ENCODE measurements around the gene MACROD1. TPM values are rescaled to one million over a fixed set of nuclear protein-coding genes. Genes with fewer than 3 reads are reported as not detected.

MACROD1 gene
- total RNA-seq, 4 donors from 2014 or later, result 17.1 to 30.0 (median 29.3) TPM

GRCh38 chr11:64070314-64070681 lies 95.6 kb downstream of the MACROD1 start:
- no peaks in the 10 kb centered on the region for H3K4me1 ChIP-seq
- H3K9me3 ChIP-seq, result no peaks in the 10 kb centered on the region
- H3K27me3 ChIP-seq, result no peaks in the 10 kb centered on the region
- H3K27ac ChIP-seq, result no peak overlapping the region
- H3K36me3 ChIP-seq, result no peaks in the 10 kb centered on the region
- DNase-seq, result no peak
- no peak overlapping the region for H3K4me3 ChIP-seq
- TF ChIP-seq POLR2A (IDR thresholded peaks at IDR 0.05) (no peak), CTCF (IDR thresholded peaks at IDR 0.05) (no peak)

- no peak for TF ChIP-seq CTCF (IDR thresholded peaks at IDR 0.05)
- TF ChIP-seq POLR2A (IDR thresholded peaks at IDR 0.05), result no peak
- Histone ChIP-seq H3K36me3 (no peaks in the 10 kb centered on the region), H3K27me3 (no peaks in the 10 kb centered on the region), H3K4me1 (no peaks in the 10 kb centered on the region), H3K27ac (no peak overlapping the region), H3K4me3 (no peak overlapping the region), H3K9me3 (no peaks in the 10 kb centered on the region)
- DNase-seq, result no peak
Observed at GRCh38 chr11:64069401-64070313, 96.3 kb downstream of the MACROD1 start.

GRCh38 chr11:64068705-64069400 lies 97.1 kb downstream of the MACROD1 start:
- no peak for DNase-seq
- no peaks in the 10 kb centered on the region for H3K4me1 ChIP-seq
- H3K27me3 ChIP-seq, result no peaks in the 10 kb centered on the region
- H3K36me3 ChIP-seq, result no peaks in the 10 kb centered on the region
- H3K9me3 ChIP-seq, result no peaks in the 10 kb centered on the region
- no peak overlapping the region for H3K4me3 ChIP-seq
- TF ChIP-seq POLR2A (IDR thresholded peaks at IDR 0.05) (no peak), CTCF (IDR thresholded peaks at IDR 0.05) (no peak)
- H3K27ac ChIP-seq, result no peak overlapping the region

- Histone ChIP-seq H3K4me3 (no peak overlapping the region), H3K36me3 (no peaks in the 10 kb centered on the region), H3K4me1 (no peaks in the 10 kb centered on the region), H3K27ac (no peak overlapping the region), H3K27me3 (no peaks in the 10 kb centered on the region), H3K9me3 (no peaks in the 10 kb centered on the region)
- no peak for DNase-seq
- TF ChIP-seq POLR2A (IDR thresholded peaks at IDR 0.05) (no peak), CTCF (IDR thresholded peaks at IDR 0.05) (no peak)
Observed at GRCh38 chr11:64067230-64067993, 98.5 kb downstream of the MACROD1 start.

GRCh38 chr11:64065712-64066111 lies 100.2 kb downstream of the MACROD1 start:
- Histone ChIP-seq H3K27me3 (no peaks in the 10 kb centered on the region), H3K9me3 (no peaks in the 10 kb centered on the region), H3K4me3 (no peak overlapping the region), H3K36me3 (no peaks in the 10 kb centered on the region), H3K4me1 (peaks cover 0 to 6% (median 0%) of the 10 kb centered on the region in 4 donors), H3K27ac (no peak overlapping the region)
- no peak for TF ChIP-seq POLR2A (IDR thresholded peaks at IDR 0.05)
- no peak for TF ChIP-seq CTCF (IDR thresholded peaks at IDR 0.05)
- no peak for DNase-seq

All from Peyer's patch (tissue), 4 donors.